GM12891 (cell line): ENCODE results near the gene RAI1.

ENCODE experiments used
- POLR2A ChIP-seq: IDR thresholded peaks from 2 replicates; pipeline ENCODE4 v1.6.1; 2011; ENCODE audit warnings: low read depth, low read length, control low read depth
- POLR2AphosphoS5 ChIP-seq: IDR thresholded peaks from 2 replicates; pipeline ENCODE4 v1.6.1; 2011; ENCODE audit warnings: low read depth, low read length, control low read depth
- POU2F2 ChIP-seq: IDR thresholded peaks from 2 replicates; pipeline ENCODE4 v1.6.1; 2011; ENCODE audit warnings: low read depth, mild to moderate bottlenecking, control low read depth, low read length, moderate library complexity
- TAF1 ChIP-seq: IDR thresholded peaks from 2 replicates; pipeline ENCODE4 v1.6.1; 2011; ENCODE audit warnings: low read depth, low read length, control low read depth

DNA sequence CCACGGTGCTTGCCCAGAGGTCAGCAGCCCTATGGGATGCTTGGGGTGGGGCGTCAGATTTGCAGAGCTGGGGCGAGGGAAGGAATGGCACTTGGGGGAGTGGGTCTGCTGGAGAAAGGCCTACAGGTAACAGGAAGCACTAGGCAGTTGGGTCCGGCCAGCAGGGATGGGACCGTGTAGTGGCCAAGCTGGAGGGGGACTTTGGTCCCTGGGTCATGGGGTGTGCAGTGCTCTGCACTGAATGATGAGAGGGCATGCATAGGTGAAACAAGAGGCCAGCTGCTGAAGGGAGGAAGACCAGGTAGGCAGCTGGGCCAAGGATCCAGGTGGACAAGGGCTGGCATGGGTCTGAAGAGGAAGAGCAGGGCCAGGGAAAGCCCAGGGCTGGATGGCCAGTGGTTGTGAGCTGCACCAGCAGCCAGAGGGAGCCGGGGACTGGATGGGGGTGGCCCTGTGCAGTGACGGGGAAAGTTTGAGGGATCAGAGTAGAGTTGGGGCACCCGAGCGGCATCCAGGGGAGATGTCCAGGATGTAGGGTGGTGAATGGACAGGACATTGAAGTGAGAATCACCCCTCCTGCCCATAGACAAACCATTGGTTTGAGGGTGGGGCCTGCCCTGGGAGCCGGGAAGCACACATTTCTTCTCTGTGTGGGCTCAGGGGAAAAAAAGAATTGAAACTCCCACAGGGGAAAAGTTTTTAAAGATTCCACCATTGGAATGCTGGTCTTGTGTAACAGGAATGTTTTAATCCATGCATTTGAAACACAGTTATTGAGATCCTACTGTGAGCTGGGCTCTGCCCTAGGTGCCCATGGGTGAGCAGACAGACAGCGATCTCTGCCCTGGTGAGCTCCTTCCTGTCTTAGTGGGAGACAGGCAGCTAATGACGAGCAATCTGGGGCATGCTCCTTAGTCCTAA, 25.1 kb downstream of the RAI1 start:
- no peak for TF ChIP-seq TAF1
- no peak for TF ChIP-seq POLR2A
- no peak for TF ChIP-seq POLR2AphosphoS5
- no peak for TF ChIP-seq POU2F2
